GM19438 (cell line): ENCODE data around the gene LRR1.

Experiments used
- ATAC-seq: cut with Tn5 transposase; IDR thresholded peaks from one replicate; pipeline ENCODE4 v1.9.1; 2021; ENCODE audit warnings: low read depth; ENCODE audit not compliant: unreplicated experiment

LRR1 gene, protein sequence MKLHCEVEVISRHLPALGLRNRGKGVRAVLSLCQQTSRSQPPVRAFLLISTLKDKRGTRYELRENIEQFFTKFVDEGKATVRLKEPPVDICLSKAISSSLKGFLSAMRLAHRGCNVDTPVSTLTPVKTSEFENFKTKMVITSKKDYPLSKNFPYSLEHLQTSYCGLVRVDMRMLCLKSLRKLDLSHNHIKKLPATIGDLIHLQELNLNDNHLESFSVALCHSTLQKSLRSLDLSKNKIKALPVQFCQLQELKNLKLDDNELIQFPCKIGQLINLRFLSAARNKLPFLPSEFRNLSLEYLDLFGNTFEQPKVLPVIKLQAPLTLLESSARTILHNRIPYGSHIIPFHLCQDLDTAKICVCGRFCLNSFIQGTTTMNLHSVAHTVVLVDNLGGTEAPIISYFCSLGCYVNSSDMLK

GRCh38 chr14:49598485-49599300 is at the start of gene LRR1:
TSS of gene LRR1 (plus strand) at chr14:49598940. CDS start at chr14:49599021, 81 bp downstream.
- peak; percentile 38 for ATAC-seq

DNA sequence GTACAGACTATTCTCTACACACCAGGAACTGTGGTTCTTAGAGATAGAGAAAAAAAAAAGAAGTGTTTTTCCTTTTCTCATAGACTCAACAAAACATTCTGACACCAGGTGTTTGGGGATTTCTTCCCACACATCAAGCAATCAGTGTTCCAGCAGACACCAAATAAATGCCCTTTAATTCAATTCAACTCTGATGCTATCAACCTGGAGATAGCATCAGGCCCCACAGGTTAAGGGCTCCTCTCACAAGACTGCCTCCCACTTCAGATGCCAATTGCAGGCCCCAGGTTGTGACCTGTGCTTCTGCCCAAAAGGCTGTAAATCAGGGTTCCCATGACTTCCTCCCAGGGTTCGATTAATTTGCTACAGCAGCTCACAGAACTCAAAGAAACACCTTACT is 49.3 kb upstream of the LRR1 start:
- ATAC-seq: no peak

GRCh38 chr14:49549881-49550280 is 48.9 kb upstream of the LRR1 start:
- no peak for ATAC-seq

DNA sequence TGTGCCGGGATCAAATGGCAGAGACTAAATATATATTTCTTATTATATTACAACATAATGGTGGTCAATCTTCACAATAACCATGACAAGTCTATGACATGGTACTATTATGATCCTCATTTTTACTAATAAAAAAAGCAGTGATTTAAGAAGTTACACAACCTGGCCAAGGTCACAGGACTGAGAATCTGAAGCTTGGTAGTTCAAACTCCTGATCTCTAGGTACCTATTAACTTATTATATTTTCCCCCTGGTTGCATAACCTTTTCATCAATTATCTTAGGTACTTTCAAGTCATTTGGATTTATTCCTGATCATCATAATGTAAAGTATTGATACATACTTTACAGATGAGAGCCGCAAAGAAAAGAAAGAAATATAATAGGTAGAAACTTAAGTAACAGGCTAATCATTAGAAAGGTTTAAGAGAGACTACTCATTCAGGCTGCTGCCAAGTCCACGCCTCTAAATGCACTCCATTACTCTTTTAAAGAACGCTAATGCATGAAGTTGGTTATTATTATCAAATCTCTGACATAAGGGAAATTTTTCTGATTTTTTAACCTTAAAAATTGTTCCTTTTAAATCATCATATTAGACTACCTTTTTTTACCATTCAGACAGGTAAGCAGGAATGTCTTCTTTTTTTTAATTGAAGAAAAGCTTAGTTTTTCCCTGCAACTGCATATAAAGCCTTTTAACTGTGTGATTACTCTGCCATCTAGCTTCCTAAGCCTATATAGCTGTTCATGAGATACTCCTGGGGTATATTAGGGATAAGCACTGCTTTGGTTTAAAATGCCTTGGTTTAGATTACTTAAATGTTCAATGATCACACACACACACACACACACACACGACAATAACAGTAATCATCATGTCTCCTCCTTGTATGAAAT is 48.2 kb upstream of the LRR1 start:
- no peak for ATAC-seq

- ATAC-seq: no peak
Measured at GRCh38 chr14:49551569-49551968, 47.2 kb upstream of the LRR1 start.

DNA sequence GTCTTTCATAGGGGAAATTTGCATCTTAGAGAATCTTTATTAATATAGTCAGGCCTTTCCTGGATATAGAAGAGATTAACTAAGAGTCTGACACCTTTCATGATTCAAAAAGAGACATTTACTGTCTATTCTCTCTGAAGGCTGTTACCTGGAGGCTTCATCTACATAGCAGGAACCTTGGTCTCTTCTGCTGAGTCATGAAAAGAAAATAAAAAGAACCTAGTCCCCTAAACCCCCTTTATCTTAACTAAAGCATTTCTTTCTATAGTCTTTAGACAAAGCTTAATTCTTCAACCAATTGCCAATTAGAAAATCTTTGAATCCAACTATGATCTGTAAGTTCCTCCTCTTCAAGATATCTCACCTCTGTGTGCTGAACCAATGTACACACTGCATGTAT is 45.6 kb upstream of the LRR1 start:
- ATAC-seq: no peak

GRCh38 chr14:49553892-49554291 is 44.8 kb upstream of the LRR1 start:
- no peak for ATAC-seq

DNA sequence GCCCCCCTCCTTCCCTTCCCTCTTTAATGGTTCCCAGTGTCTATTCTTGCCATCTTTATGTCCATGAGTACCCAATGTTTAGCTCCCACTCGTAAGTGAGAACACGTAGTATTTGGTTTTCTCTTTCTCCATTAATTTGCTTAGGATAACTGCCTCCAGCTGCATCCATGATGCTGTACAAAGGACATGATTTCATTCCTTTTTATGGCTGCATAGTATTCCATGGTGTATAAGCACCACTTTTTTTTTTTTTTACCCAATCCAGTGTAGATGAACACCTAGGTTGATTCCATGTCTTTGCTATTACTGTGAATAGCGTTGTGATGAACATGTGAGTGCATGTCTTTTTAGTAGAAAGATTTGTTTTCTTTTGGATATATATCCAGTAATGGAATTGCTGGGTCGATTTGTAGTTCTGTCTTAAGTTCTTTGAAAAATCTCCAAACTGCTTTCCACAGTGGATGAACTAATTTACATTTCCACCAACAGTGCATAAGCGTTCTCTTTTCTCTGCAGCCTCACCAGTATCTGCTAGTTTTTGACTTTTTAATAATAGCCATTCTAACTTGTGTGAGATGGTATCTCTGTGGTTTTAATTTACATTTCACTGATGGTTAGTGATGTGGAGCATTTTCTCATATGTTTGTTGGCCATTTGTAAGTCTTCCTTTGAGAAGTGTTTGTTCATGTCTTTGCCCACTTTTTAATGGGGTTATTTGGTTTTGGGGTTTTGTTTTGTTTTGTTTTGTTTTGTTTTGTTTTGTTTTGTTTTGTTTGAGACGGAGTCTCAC is 38.6 kb upstream of the LRR1 start:
- no peak for ATAC-seq

- ATAC-seq: no peak
Measured at GRCh38 chr14:49566714-49567113, 32.0 kb upstream of the LRR1 start.

GRCh38 chr14:49569281-49569680 is 29.5 kb upstream of the LRR1 start:
- ATAC-seq: no peak

GRCh38 chr14:49574038-49574437 is 24.7 kb upstream of the LRR1 start:
- ATAC-seq: no peak

GRCh38 chr14:49578141-49578540 is 20.6 kb upstream of the LRR1 start:
- ATAC-seq: no peak

- ATAC-seq: no peak
Measured at GRCh38 chr14:49579841-49580240, 18.9 kb upstream of the LRR1 start.

GRCh38 chr14:49581209-49582112 is 17.3 kb upstream of the LRR1 start:
- ATAC-seq: no peak

GRCh38 chr14:49582113-49582977 is 16.4 kb upstream of the LRR1 start:
- no peak for ATAC-seq

DNA sequence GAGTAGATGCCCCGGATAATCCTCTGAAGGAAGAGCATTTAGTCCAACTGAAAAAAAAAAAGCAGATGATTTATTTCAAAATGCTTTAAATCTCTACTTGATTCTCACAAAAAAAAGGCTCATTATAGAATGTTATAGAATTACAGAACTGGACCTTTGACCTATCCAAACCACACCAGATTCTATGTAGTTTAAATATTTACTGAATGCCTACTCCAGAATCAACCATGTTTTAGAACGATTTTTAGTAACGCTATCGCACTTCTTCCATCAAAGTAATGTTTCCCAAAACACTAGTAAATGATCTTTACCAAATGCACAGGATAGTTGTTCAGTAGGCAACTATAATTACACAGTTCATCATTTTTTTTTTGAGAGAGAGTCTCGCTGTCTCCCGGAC is 15.1 kb upstream of the LRR1 start:
- no peak for ATAC-seq

- no peak for ATAC-seq
Measured at GRCh38 chr14:49584058-49584457, 14.7 kb upstream of the LRR1 start.
